Measurements from ENCODE around the gene GEMIN4.

Gene GEMIN4

DNA sequence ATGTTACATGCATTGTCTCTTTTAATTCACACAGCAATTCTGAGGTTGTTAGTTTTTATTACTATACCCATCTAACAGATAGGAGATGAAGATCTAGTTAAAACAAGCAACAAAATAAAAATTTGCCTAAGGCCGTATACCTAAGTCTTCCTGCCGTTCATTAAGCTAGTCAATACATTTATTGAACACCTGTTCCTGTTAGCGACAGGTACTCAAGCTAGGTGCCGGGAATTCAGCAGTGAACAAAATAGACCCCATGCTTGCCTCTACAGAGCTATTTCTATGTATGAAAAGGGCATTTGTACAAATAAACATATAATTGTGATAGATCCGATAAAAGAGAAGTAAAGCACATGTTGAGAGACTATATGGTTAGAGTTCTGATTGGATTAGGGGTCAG, 34.0 kb downstream of the GEMIN4 start:
- TF ChIP-seq, protein P1, sequence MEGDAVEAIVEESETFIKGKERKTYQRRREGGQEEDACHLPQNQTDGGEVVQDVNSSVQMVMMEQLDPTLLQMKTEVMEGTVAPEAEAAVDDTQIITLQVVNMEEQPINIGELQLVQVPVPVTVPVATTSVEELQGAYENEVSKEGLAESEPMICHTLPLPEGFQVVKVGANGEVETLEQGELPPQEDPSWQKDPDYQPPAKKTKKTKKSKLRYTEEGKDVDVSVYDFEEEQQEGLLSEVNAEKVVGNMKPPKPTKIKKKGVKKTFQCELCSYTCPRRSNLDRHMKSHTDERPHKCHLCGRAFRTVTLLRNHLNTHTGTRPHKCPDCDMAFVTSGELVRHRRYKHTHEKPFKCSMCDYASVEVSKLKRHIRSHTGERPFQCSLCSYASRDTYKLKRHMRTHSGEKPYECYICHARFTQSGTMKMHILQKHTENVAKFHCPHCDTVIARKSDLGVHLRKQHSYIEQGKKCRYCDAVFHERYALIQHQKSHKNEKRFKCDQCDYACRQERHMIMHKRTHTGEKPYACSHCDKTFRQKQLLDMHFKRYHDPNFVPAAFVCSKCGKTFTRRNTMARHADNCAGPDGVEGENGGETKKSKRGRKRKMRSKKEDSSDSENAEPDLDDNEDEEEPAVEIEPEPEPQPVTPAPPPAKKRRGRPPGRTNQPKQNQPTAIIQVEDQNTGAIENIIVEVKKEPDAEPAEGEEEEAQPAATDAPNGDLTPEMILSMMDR (conservative IDR thresholded peaks at IDR 0.05; ENCODE audit: control insufficient read depth, insufficient read depth, low read depth, low read length) = no peak
- DNase-seq (ENCODE audit: low read depth) = no peak
- no peak overlapping the region for H3K4me3 ChIP-seq (ENCODE audit: control insufficient read depth, low read depth, low read length)

- H3K4me3 ChIP-seq (ENCODE audit: control insufficient read depth, low read depth, low read length) = no peak overlapping the region
- TF ChIP-seq, protein P1 (conservative IDR thresholded peaks at IDR 0.05; ENCODE audit: control insufficient read depth, insufficient read depth, low read depth, low read length) = no peak
- DNase-seq (ENCODE audit: low read depth) = no peak
Observed at GRCh38 chr17:708132-708531, 43.9 kb downstream of the GEMIN4 start.

GRCh38 chr17:705863-706262, 46.2 kb downstream of the GEMIN4 start:
- H3K4me3 ChIP-seq (ENCODE audit: control insufficient read depth, low read depth, low read length) = no peak overlapping the region
- TF ChIP-seq, protein P1 (conservative IDR thresholded peaks at IDR 0.05; ENCODE audit: control insufficient read depth, insufficient read depth, low read depth, low read length) = no peak
- no peak for DNase-seq (ENCODE audit: low read depth)

DNA sequence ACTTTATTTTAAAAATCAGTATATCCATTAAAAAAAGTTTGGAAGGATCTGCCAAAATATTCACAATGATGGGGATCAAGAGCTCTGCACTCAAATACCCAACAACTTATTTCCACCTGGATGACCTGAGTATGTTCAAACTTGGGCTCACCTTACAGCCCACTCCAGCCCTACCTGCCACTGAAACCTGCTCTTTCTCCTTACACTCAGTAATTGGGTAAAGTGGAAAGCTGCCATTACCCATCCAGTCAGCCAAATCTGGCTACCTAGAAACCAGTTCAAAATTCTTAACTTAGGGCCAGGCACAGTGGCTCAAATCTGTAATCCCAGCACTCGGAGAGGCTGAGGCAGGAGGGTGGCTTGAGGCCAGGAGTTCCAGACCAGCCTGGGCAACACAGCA, 47.1 kb downstream of the GEMIN4 start:
- H3K4me3 ChIP-seq (ENCODE audit: control insufficient read depth, low read depth, low read length) = no peak overlapping the region
- TF ChIP-seq, protein P1 (conservative IDR thresholded peaks at IDR 0.05; ENCODE audit: control insufficient read depth, insufficient read depth, low read depth, low read length) = no peak
- no peak for DNase-seq (ENCODE audit: low read depth)

GRCh38 chr17:704111-704864, 47.8 kb downstream of the GEMIN4 start:
- no peak overlapping the region for H3K4me3 ChIP-seq (ENCODE audit: control insufficient read depth, low read depth, low read length)
- TF ChIP-seq, protein P1 (conservative IDR thresholded peaks at IDR 0.05; ENCODE audit: control insufficient read depth, insufficient read depth, low read depth, low read length) = no peak
- DNase-seq (ENCODE audit: low read depth) = no peak

- no peak for DNase-seq (ENCODE audit: low read depth)
- no peak overlapping the region for H3K4me3 ChIP-seq (ENCODE audit: control insufficient read depth, low read depth, low read length)
- TF ChIP-seq, protein P1 (conservative IDR thresholded peaks at IDR 0.05; ENCODE audit: control insufficient read depth, insufficient read depth, low read depth, low read length) = no peak
Observed at GRCh38 chr17:703081-703875, 48.8 kb downstream of the GEMIN4 start.

All from fibroblast of mammary gland (primary cell).